ENCODE measurements around the gene SECTM1. TPM values are rescaled to one million over a fixed set of nuclear protein-coding genes. Genes with fewer than 3 reads are reported as not detected.

Gene SECTM1
- total RNA-seq, 1 donor from 2014 or later = not detected

DNA sequence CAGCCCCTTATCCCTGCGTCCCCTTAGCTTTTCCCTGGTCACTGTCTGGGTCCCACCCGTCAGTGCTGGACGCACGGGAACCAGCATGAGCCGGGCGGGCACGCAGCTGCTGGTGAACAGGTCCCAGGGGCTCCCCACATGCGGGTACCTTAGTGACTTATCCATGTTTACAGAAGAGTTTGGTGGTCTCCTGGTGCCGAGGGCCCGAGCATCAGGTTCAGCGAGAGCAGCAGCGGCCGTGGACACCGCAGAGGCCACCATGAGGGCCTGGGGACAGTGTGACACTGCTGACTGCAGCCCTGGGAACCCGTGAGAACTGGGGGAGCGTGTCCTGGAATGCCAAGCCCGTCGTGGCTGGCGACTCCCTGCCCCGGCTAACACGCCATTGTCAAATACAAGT lies 22.7 kb downstream of the SECTM1 start:
- no peak overlapping the region for H3K4me3 Mint-ChIP-seq
- H3K9me3 Mint-ChIP-seq = no peaks in the 10 kb centered on the region
- POLR2A ChIA-PET = no interaction called here
- intact Hi-C loops (cut with micrococcal nuclease) = no loop called here
- H3K27ac Mint-ChIP-seq = no peak overlapping the region
- DNase-seq = no peak
- H3K36me3 Mint-ChIP-seq (ENCODE audit: low read depth) = no peaks in the 10 kb centered on the region
- H3K4me1 Mint-ChIP-seq = peaks cover 15% of the 10 kb centered on the region
- CTCF ChIA-PET = interaction anchor here (2.0 kb wide), 1 partner anchor 9 kb away, joined by 5 read pairs; no protein-coding TSS in a partner anchor
- H3K27me3 Mint-ChIP-seq = peaks cover 21% of the 10 kb centered on the region
- TF ChIP-seq, protein P1, sequence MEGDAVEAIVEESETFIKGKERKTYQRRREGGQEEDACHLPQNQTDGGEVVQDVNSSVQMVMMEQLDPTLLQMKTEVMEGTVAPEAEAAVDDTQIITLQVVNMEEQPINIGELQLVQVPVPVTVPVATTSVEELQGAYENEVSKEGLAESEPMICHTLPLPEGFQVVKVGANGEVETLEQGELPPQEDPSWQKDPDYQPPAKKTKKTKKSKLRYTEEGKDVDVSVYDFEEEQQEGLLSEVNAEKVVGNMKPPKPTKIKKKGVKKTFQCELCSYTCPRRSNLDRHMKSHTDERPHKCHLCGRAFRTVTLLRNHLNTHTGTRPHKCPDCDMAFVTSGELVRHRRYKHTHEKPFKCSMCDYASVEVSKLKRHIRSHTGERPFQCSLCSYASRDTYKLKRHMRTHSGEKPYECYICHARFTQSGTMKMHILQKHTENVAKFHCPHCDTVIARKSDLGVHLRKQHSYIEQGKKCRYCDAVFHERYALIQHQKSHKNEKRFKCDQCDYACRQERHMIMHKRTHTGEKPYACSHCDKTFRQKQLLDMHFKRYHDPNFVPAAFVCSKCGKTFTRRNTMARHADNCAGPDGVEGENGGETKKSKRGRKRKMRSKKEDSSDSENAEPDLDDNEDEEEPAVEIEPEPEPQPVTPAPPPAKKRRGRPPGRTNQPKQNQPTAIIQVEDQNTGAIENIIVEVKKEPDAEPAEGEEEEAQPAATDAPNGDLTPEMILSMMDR (IDR thresholded peaks at IDR 0.05) = no peak
- no peak for ATAC-seq (ENCODE audit: low read depth)

DNA sequence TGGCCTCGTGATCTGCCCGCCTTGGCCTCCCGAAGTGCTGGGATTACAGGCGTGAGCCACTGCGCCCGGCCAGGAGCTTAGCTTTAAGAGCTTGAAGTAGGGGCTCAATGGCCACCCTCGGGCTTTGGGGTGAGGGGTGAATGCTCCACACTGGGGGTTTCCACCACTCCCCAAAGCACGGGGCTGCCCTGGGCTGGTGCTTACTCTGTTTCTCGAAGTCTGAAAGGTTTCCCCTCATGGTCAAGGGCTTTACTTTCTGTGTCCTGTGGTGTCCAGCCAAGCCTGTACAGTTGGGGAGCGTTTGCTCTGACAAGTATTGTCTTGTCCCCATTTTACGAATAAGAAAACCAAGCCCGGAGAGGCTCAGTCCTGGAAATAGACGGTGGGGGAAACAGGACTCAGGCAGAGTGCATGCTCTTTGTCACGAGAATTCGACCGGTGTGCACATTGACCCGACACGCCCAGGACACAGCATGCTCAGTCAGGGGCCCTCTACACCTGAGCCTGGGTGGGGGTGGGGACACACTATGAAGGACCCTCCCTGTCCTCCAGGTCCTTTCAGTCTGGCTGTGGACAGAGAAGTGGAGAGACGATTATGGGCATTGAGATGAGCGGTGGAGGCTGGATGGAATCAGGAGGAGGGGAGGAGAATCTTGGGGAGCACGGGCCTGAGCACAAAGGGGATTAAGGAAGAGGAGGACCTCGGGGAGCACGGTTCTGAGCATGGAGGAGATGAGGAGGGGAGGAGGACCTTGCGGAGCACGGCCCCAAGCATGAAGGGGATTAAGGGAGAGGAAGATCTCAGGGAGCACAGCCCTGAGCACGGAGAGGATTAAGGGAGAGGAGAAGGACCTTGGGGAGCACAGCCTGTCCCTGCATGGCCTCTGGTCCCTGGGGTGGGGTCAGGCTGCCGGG lies 23.7 kb downstream of the SECTM1 start:
- Mint-ChIP-seq H3K27ac (no peak overlapping the region), H3K27me3 (peaks cover 17% of the 10 kb centered on the region), H3K36me3 (ENCODE audit: low read depth) (no peaks in the 10 kb centered on the region), H3K4me3 (no peak overlapping the region), H3K9me3 (no peaks in the 10 kb centered on the region), H3K4me1 (peaks cover 6% of the 10 kb centered on the region)
- ATAC-seq (ENCODE audit: low read depth) = no peak
- TF ChIP-seq, protein P1 (IDR thresholded peaks at IDR 0.05) = no peak
- CTCF ChIA-PET = interaction anchor here (0.5 kb wide), 1 partner anchor 11 kb away, joined by 3 read pairs; no protein-coding TSS in a partner anchor
- POLR2A ChIA-PET = interaction anchor here (0.6 kb wide), 1 partner anchor 40 kb away, joined by 4 read pairs; no protein-coding TSS in a partner anchor
- intact Hi-C loops (cut with micrococcal nuclease) = no loop called here
- DNase-seq = no peak

DNA sequence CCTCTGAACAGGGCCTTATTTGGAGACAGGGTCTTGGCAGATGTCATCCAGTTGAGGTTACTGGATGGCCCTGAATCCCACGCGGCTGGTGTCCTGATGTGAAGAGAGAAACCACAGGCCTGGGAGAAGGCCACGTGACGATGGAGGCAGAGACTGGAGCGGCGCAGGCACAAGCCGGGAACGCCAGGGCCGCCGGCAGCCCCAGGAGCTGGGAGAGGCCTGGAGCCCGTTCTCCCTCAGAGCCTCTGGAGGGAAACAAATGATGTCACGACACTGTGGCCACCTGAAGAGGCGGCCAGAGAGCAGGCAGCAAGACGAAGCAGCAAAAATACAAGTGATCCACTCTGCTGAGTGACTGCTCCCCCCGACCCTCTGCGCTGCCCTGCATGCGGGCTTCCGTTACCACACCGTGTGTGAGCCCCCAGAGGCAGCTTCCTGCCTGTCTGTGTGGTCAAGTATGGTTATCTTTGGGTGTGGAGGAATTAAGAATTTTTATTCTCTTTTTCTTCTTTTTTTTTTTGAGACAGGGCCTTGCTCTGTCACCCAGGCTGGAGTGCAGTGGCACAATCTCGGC lies 27.8 kb downstream of the SECTM1 start:
- TF ChIP-seq, protein P1 (IDR thresholded peaks at IDR 0.05) = no peak
- H3K4me1 Mint-ChIP-seq = peaks cover 18% of the 10 kb centered on the region
- DNase-seq (no peak), ATAC-seq (ENCODE audit: low read depth) (no peak)
- H3K4me3 Mint-ChIP-seq = no peak overlapping the region
- H3K27me3 Mint-ChIP-seq = peaks cover 4% of the 10 kb centered on the region
- intact Hi-C loops (cut with micrococcal nuclease) = no loop called here
- no peaks in the 10 kb centered on the region for H3K9me3 Mint-ChIP-seq
- no peaks in the 10 kb centered on the region for H3K36me3 Mint-ChIP-seq (ENCODE audit: low read depth)
- ChIA-PET POLR2A (interaction anchor here (0.5 to 1.6 kb wide), 3 partner anchors 9 to 20 kb away, joined by 3 to 15 read pairs (median 3); no protein-coding TSS in a partner anchor), CTCF (no interaction called here)
- H3K27ac Mint-ChIP-seq = no peak overlapping the region

DNA sequence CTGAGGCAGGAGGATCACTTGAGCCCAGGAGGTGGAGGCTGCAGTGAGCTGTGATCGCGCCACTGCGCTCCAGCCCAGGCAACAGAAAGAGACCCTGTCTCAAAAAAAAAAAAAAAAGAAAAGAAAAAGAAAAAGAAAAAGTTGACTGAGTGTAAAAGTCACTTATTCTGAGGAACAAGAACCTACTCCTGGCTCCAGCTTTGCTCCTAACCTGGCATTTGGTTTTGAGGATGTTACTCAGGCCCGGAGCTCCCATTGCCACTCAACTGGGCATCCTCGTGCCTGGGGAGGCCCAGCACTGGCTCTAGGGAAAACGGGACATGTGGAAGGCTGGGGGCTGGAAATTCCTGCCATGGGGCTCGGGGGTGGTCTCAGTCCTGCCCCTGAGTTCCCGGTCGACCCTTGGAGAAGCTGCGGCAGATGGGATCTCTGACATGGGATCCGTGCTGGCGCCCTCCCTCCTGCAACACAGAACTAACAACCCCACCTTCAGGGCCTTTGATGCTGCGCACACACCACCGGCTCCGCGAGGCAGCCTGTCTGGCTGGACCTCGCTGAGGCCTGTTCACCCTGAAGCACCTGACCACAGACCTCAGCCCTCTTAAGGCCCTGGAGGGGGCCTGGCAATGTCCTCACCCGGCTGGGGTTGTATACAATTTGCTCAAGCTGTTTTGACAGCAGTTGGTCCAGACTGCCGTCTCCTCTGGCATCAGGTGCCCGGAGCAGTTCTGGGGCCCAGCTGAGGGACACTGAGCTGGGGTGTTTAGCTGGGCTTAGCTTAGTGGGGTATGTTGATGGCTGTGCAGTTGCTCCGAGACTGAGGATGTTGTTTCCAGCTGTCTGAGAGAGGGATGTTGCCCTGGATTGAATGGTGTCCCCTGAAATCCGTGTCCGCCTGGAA lies 28.5 kb downstream of the SECTM1 start:
- CTCF ChIA-PET = no interaction called here
- no peak for DNase-seq
- no peaks in the 10 kb centered on the region for H3K9me3 Mint-ChIP-seq

More for the DNA sequence above, 28.5 kb downstream of the SECTM1 start:
- Mint-ChIP-seq H3K4me1 (peaks cover 26% of the 10 kb centered on the region), H3K4me3 (no peak overlapping the region), H3K27me3 (peaks cover under 1% of the 10 kb centered on the region), H3K27ac (no peak overlapping the region), H3K36me3 (ENCODE audit: low read depth) (no peaks in the 10 kb centered on the region)
- POLR2A ChIA-PET = interaction anchor here (0.5 to 1.6 kb wide), 4 partner anchors 8 to 53 kb away, joined by 3 to 15 read pairs (median 3); no protein-coding TSS in a partner anchor
- intact Hi-C loops (cut with micrococcal nuclease) = no loop called here
- TF ChIP-seq, protein P1 (IDR thresholded peaks at IDR 0.05) = no peak
- ATAC-seq (ENCODE audit: low read depth) = no peak

All from activated B cell treated with CpG ODN at 0.5 μM for 24 hours (primary cell).